ENCODE results near the gene RO60.
"Not testable (repeated sequence)": the region's sequence is repeated elsewhere in the genome, so short reads cannot be mapped to it uniquely, and the experiment has no call there.

The RO60 gene

DNA sequence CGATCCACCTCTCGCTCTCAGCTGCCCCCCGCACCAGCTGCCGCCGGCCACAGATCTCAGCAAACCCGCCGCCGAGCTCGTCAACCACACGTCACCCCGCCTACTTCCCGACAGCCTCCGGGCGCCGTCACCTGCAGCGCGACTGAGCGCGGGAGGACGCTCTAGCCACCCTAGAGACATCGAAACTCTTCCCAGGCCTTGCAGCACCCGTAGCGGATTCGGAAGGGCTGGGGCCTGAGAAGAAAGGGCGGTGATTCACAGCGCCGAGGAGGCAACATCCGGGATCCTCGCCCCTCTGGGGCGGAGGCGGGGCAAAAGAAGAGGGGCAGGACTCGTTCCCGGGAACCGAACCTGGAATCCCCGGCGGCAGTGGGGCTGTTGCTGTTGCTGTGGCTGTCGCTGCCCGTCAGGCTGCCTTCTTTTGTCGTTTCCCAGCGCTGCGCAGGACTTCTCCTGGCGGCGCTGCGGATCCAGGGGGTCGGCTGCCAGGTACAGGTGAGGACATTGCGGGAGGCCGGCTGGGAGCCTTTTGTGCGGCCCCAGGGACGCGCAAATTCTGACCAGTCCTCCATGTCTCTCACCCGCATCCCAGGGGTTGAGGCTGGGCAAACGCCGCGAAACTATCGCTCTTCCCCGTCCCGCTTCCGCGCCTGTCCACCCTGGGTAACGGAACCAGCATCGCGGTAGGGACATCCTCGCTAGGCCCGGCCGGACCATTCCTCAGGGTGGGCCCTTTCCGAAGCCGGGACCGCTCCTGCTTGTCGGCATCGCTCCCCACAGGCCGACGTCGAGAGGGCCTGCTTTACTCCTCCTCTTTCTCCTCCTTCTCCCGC, at the start of gene RO60, which contains the start of gene UCHL5:
TSS of gene RO60 (plus strand) at position 331 of the 833 bp plus-strand sequence. CDS start 9,443 bp downstream, outside the sequence.
TSS of gene UCHL5 (minus strand) at position 79 of the 833 bp plus-strand sequence. CDS start 100 bp downstream, outside the sequence.
- peak; percentile 94 for DNase-seq (ENCODE audit: low spot score)

DNA sequence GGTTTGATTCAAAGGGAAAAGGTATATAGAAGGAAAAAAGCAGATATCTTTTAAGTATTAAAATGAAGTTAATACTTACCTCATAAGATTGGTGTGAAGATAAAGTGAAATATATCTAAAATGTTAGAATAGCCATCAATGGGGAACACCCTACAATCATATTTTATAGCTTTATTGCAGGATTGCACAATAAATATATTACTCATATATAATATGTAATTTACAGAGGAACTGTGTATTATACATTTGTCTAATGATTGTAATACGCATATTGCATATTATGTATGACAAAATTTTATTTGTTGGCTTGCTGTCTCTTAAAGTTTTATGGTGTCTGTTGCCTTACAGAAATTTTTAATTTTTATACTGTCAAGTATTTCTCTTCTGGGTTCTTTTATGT, 48.0 kb upstream of the RO60 start:
- DNase-seq (ENCODE audit: low spot score): no peak

DNA sequence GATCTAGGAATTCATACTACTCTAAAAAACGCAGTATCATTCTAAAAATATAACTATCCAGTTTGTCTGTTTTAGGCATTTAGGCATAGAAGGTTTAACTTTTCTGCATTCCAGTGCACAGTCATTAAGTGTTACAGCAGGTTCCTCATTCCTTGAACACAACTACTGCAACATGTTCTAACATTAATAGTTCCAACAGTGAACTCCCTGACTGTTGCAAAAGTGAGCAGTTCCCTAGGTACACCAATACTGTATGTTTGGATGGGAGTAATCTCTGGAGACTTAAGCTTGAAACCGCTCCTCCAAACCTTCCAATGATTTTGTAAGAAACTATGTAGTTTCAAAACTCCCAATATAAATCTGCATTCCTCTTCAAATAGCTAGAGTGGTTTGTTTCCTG, 46.4 kb upstream of the RO60 start:
- no peak for DNase-seq (ENCODE audit: low spot score)

- no peak for DNase-seq (ENCODE audit: low spot score)
Observed at GRCh38 chr1:193013707-193014106, 45.7 kb upstream of the RO60 start.

DNA sequence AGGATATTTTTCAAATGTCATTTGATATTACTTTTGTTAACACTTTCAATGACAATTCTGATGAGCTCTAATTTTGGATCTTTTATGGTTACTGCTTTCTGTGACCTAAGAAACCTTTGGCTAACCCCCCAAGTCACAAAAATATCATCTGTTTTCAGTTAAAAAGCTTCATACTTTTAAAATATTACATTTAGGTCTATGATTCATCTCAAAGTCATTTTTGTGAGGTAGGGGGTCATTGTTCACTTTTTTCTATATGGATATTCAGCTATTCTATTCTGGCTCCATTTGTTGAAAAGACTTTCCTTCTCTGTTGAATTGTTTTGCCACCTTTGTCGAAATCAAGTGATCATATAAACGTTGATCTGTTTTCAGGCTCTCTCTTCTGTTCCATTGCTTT, 45.0 kb upstream of the RO60 start:
- no peak for DNase-seq (ENCODE audit: low spot score)

DNA sequence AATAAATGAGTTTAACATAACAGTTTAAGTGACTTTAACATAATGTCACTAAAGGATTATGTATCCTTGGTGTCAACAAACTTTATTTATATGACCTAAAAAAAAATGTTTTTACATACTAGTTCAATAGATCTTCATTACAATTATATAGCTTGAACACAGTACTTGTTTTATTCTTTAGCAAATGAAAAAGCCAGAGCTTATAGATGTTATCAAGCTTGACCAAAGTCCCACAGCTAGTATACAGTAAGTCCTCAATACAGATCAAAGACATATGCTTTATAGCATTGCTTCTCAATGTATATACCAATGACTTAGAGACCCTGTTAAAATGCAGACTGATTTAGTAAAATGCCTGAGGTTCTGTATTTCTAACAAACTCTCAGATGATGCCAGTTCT, 42.6 kb upstream of the RO60 start:
- DNase-seq (ENCODE audit: low spot score): no peak

- DNase-seq (ENCODE audit: low spot score): peak; percentile 30
Observed at GRCh38 chr1:193019442-193020026, 39.9 kb upstream of the RO60 start.

- no peak for DNase-seq (ENCODE audit: low spot score)
Observed at GRCh38 chr1:193025218-193025617, 34.2 kb upstream of the RO60 start.

DNA sequence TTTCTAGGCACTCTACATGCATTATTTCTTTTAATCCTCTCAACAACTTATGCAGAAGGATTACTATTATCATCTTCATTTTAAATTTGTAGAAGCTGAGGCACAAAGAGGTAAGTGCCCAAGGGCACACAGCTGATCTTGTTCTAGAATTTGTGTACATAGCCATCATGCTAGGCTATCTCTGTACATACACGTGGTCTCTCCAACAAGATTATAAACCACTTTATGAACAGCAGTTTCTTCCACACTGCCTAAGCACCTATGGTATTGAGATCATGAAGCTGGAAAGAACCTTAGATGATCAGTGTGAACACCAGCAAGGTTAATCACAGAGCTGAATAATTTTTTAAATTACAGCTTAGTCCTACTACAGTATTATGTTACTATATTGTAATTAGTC, 29.1 kb upstream of the RO60 start:
- no peak for DNase-seq (ENCODE audit: low spot score)

- no peak for DNase-seq (ENCODE audit: low spot score)
Observed at GRCh38 chr1:193031431-193031830, 28.0 kb upstream of the RO60 start.

DNA sequence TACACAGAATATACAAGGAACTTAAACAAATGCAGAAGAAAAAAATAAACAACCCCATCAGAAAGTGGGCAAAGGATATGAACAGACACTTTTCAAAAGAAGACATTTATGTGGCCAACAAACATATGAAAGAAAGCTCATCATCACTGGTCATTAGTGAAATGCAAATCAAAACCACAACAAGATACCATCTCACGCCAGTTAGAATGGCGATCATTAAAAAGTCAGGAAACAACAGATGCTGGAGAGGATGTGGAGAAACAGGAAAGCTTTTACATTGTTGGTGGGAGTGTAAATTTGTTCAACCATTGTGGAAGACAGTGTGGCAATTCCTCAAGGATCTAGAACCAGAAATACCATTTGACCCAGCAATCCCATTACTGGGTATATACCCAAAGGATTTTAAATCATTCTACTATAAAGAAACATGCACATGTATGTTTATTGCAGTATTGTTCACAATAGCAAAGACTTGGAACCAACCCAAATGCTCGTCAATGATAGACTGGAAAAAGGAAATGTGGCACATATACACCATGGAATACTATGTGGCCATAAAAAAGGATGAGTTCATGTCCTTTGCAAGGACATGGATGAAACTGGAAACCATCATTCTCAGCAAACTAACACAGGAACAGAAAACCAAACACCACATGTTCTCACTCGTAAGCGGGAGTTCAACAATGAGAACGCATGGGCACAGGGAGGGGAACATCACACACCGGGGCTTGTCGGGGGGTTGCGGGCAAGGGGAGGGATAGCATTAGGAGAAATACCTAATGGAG, 26.6 kb upstream of the RO60 start:
- DNase-seq (ENCODE audit: low spot score): not testable (repeated sequence)

DNA sequence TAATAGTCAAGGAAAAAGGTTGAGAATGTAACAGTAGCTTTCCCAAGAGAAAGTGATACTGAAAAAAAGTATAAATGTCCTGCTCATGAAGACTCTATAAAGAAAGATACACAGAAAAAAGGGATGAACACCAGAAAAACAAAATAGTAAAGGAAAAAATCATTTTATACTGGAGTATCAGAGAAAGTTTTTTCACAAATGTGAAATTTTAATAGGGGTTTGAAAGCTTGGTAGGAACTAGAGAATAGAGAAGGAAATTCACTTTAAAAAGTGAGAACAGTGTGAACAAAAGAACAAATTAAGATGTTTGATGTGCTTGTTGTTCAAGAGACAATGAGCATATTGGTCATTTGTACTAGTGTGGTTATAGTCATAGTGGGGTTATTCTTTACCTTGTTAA, 25.8 kb upstream of the RO60 start:
- no peak for DNase-seq (ENCODE audit: low spot score)

- no peak for DNase-seq (ENCODE audit: low spot score)
Observed at GRCh38 chr1:193036337-193037047, 22.9 kb upstream of the RO60 start.

GRCh38 chr1:193040011-193040410, 19.4 kb upstream of the RO60 start:
- no peak for DNase-seq (ENCODE audit: low spot score)

- no peak for DNase-seq (ENCODE audit: low spot score)
Observed at GRCh38 chr1:193042766-193043691, 16.4 kb upstream of the RO60 start.

- DNase-seq (ENCODE audit: low spot score): not testable (repeated sequence)
Observed at GRCh38 chr1:193048913-193049312, 10.5 kb upstream of the RO60 start.

- DNase-seq (ENCODE audit: low spot score): no peak
Observed at GRCh38 chr1:193054169-193054675, 5.2 kb upstream of the RO60 start.

DNA sequence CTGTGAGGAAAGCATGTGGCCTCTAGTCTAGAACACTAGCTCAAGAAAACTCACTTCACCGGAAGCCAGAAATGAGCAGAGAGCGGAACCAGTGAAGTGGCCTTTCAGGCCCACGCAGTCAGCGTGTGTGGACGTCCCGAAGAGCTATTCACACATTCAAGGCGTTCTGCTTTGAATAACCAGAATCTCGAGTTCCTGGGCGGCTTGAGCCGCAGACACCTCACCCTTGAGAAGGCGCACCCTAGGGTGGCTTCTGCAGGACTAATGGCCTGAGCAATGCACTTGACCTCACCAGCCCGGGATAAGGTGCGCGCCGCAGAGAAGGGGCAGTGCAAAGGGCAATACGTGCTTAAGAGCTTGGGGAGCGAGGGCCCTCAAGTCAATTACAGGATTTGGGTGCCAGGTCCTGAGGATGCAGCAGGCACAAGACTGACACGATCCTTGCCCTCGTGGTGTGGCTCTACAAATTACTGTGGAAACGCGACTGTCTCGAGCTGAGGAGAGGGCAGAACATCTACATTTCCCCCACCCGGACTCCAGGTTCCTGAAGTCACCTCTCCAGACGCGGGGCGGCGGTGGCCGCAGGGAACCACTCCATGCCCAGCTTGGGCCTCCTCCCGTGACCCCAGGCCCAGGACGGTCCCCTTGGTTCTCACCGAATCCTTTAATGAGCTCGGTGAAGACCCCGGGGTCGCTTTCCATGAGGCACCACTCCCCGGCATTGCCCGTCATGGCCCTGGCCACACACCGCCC, 707 bp upstream of the RO60 start:
- peak; percentile 33 for DNase-seq (ENCODE audit: low spot score)

- DNase-seq (ENCODE audit: low spot score): no peak
Observed at GRCh38 chr1:193060115-193060403, 647 bp downstream of the RO60 start.

DNA sequence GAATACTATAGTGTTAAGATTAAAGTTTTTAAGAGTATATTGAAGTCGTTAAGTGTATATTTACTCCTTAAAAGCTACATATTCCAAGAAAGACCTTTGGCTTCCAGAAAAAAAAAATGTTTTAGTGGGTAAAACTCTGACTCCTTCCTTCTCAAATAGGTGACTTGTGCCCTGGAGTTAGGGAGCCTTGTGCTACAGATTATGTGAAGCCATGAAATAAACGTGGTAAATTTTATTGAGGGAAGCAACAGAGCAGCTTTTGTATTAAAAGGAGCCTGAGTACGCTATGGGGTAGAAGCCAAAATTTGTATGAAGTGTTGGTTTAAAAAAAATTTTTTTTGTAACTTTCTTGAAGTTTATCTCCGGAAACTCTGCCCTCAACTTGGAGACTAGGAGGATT, 994 bp downstream of the RO60 start:
- DNase-seq (ENCODE audit: low spot score): no peak

Measured in CD4-positive, alpha-beta T cell treated with Interleukin-6 at 100 ng/mL for 8 hours (primary cell).